ENCODE measurements around the gene CCR3. TPM values are rescaled to one million over a fixed set of nuclear protein-coding genes. Genes with fewer than 3 reads are reported as not detected.

Gene CCR3
- polyA plus RNA-seq, 3 donors = 0.08 to 0.21 TPM; not detected in 1

DNA sequence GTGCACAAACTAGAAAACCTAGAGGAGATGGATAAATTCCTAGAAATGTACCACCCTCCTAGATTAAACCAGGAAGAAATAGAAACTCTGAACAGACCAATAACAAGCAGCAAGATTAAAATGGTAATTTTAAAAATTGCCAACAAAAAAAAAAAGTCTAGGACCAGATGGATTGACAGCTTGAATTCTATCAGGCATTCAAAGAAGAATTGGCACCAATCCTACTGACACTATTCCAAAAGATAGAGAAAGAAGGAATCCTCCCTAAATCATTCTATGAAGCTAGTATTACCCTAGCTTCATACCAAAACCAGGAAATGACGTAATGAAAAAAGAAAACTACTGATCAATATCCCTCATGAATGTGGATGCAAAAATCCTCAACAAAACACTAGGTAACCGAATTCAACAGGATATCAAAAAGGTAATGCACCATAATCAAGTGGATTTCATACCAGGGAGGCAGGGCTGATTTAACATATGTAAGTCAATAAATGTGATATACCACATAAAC, 24.0 kb upstream of the CCR3 start:
- DNase-seq (ENCODE audit: low read depth in 3 of 3, low spot score in 2 of 3) = no peak

- DNase-seq (ENCODE audit: low read depth in 3 of 3, low spot score in 2 of 3) = no peak
These were observed 20.9 kb upstream of the CCR3 start for GRCh38 chr3:46221391-46221790.

DNA sequence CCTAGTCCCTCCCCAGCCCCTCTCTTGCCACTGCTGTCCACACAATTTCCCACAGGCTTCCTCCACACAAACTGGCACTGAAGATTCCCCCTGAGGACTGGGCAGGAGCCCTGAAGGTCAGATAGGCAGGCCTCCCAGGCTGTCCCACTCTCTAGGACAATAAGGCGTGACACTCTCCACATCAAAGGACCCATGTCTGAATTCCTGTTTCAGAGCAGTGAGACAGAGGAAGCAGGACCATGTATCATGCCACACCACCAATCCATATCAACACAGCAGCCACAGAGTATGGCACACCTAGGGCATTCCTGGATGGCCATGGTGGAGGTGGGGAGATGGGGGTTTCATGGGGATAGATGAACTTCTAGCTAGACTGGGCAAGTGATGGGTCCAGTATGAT, 20.3 kb upstream of the CCR3 start:
- DNase-seq (ENCODE audit: low read depth in 3 of 3, low spot score in 2 of 3) = no peak

DNA sequence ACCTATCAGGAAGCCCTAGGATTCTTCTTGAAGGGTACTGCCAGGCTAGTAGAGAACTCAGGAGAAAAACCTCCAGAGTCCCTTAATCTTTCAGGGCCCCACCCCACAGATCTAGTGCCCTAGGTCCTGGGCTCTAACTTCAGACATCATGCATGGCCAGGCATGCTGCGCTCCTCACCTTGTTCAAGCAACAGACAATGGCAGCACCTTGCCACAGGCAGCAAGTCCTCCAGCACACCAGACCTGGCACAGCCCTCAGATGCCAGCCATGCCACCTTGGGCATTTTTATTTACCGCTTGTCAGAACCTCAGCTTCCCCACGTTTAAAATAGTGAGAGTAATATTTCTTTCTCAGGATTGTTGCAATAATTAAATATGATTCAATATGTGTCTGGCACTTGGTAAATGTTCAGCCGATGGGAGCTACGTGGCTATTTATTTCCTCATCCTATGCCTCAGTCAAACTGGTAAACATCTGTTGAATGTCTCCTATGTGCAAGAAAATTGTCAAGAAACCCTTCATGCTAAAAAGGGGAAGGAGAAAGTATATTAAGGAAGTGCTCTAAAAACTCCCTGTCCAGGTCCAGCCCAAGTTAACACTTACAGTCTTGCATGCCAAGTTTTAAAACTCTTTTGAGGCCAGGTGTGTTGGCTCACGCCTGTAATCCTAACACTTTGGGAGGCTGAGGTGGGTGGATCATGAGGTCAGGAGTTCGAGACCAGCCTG, 19.7 kb upstream of the CCR3 start:
- no peak for DNase-seq (ENCODE audit: low read depth in 3 of 3, low spot score in 2 of 3)

GRCh38 chr3:46228260-46229242, 13.7 kb upstream of the CCR3 start:
- no peak for DNase-seq (ENCODE audit: low read depth in 3 of 3, low spot score in 2 of 3)

DNA sequence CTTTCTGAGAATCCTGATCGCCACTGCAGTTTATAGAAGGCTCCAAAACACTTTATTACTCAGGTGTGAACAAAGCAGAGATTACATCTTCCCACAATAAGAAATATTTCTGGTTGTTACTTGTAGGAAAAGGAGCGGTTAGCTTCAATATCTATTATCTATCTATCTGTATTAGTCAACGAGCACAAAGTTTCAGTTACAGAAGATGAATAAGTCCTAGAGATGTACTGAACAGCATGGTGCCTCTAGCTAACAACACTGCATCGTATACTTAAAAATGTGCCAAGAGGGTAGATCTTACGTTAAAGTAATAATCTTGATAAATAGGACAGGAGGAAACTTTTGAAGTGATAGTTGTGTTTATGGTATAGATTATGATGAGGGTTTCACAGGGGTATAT, 10.9 kb upstream of the CCR3 start:
- no peak for DNase-seq (ENCODE audit: low read depth in 3 of 3, low spot score in 2 of 3)

- no peak for DNase-seq (ENCODE audit: low read depth in 3 of 3, low spot score in 2 of 3)
These were observed 9.1 kb upstream of the CCR3 start for GRCh38 chr3:46233194-46233593.

GRCh38 chr3:46235425-46235824, 6.8 kb upstream of the CCR3 start:
- DNase-seq (ENCODE audit: low read depth in 3 of 3, low spot score in 2 of 3) = no peak

GRCh38 chr3:46236294-46237054, 5.8 kb upstream of the CCR3 start:
- no peak for DNase-seq (ENCODE audit: low read depth in 3 of 3, low spot score in 2 of 3)

GRCh38 chr3:46238386-46238785, 3.9 kb upstream of the CCR3 start:
- no peak for DNase-seq (ENCODE audit: low read depth in 3 of 3, low spot score in 2 of 3)

DNA sequence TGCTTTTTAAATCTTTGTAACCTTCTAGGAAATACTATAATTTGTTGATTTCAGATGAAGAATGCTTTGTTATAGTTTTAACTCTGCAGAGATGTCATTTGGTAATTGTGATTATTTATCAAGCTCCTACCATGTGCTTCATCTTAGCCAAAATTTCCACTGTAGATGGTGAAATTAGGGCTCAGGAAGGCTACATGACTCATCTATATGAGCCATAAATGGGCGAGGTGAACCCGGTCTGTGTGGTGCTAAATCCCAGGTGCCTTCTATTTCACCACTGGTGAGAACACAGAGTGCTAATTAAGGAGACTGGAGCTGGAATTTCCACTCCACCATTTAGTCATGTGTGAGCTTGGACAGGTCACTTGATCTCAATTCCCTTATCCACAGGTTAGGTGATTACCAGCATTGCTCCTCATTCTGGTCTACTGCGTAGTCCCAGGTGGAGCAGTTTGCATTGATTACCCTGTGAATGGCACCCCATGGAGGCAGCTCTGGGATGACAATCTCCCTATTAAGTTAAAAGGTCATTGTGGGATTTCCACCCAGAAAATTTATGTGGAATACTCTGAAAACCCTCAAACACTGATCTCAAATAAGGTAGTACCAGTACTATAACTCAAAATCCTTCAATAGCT, 2.8 kb upstream of the CCR3 start:
- DNase-seq (ENCODE audit: low read depth in 3 of 3, low spot score in 2 of 3) = no peak

GRCh38 chr3:46239952-46240351, 2.3 kb upstream of the CCR3 start:
- no peak for DNase-seq (ENCODE audit: low read depth in 3 of 3, low spot score in 2 of 3)

- no peak for DNase-seq (ENCODE audit: low read depth in 3 of 3, low spot score in 2 of 3)
These were observed 1.3 kb downstream of the CCR3 start for GRCh38 chr3:46243560-46243959.

DNA sequence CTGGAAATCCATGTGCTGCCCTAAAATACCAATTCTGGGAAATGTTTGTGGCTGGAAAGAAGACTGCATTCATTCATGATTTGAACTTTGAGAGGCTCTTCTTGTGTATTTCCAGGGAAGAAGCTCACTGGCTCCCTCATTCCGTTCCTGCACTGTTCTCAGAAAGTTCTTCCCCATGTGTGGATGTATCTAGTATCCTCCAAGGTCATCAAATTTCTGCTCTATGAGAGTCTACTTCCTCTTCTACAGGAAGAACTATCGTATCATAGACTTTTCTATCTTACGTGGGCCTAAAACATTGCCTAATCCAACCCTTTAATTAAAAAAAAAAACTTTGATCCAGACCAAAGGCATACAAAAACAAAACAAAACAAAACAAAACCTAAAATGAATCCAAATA, 2.9 kb downstream of the CCR3 start:
- no peak for DNase-seq (ENCODE audit: low read depth in 3 of 3, low spot score in 2 of 3)

GRCh38 chr3:46252980-46253379, 10.7 kb downstream of the CCR3 start:
- no peak for DNase-seq (ENCODE audit: low read depth in 3 of 3, low spot score in 2 of 3)

DNA sequence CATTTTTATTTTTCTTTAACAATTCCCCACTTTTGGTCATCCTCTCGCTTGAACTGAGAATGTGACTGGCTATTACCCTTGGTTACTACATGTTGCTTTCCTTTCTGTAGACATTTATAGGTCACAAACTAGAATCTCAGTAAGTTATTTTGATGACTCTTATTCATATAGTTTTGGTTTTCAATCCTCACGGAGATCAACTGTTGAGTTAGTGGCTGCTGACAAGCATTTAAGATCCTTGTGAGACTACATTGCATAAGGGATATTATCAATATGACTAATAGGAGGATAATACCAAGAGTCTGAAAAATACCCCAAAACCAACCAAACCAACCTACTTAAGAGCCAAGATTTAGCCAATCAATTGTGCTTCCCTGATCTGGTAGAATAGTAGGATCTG, 16.3 kb downstream of the CCR3 start:
- no peak for DNase-seq (ENCODE audit: low read depth in 3 of 3, low spot score in 2 of 3)

- DNase-seq (ENCODE audit: low read depth in 3 of 3, low spot score in 2 of 3) = no peak
These were observed 19.8 kb downstream of the CCR3 start for GRCh38 chr3:46261926-46262594.

DNA sequence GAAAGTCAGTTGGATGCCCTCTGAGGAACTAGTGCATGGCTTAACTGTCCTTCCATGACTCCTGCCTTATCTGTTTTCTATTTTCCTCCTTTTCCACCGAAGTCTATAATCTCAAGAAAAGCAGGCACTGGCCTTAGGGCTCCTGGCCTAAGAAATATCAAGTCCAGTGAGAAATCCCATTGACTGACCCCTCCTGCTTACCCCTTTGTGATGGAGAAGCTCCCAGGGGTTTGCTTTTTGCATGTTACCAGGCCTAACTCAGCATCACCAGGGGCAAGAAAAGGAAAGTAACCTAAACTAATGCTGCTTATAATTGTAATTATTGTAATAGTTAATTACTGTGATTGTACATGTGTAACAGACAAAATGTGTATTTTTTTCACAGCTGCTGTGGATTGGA, 21.7 kb downstream of the CCR3 start:
- DNase-seq (ENCODE audit: low read depth in 3 of 3, low spot score in 2 of 3) = no peak

- DNase-seq (ENCODE audit: low read depth in 3 of 3, low spot score in 2 of 3) = no peak
These were observed 24.3 kb downstream of the CCR3 start for GRCh38 chr3:46266598-46266997.

DNA sequence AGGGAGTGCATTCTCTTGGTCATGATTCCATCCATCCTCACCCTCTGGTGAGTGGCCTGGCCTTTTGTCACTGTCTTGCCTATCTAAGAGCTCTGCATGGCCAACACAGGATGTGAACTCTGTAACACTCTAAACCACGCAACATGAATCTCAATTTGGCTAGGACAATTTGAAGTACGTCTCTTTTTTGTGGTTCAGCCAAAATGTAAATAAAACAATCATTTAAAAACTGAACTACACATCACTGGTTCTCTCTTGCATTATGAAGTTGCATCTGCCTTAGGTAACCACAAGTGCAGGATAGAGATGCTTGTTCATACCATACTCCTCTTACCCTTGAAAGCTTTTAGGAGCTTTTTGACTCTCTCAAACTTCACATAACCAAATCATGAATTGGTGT, 27.3 kb downstream of the CCR3 start:
- no peak for DNase-seq (ENCODE audit: low read depth in 3 of 3, low spot score in 2 of 3)

Measured in right renal cortex interstitium (tissue), 3 donors.